WERI-Rb-1 (cell line): ENCODE data around the gene KLK6.

Experiments
- DNase-seq: peaks from one replicate; pipeline ENCODE4 v3.0.0-alpha.2; 2020
- H3K27ac ChIP-seq: fragments of 250-450 bp; sonication (Bioruptor Pico); 2 replicates; pipeline ENCODE4 v1.5.1; 2020; ENCODE audit warnings: mild to moderate bottlenecking, moderate library complexity
- H3K27me3 ChIP-seq: fragments of 250-450 bp; sonication (Bioruptor Pico); 2 replicates; pipeline ENCODE4 v1.5.1; 2021; ENCODE audit warnings: mild to moderate bottlenecking, low read depth, moderate library complexity; ENCODE audit not compliant: insufficient read depth, severe bottlenecking
- H3K36me3 ChIP-seq: fragments of 250-450 bp; sonication (Bioruptor Pico); 2 replicates; pipeline ENCODE4 v1.5.1; 2020; ENCODE audit warnings: mild to moderate bottlenecking, moderate library complexity
- H3K4me3 ChIP-seq: 2 replicates; pipeline ENCODE4 v1.5.1; 2011; ENCODE audit warnings: low read depth, mild to moderate bottlenecking, control low read depth, low read length
- H3K9me3 ChIP-seq: fragments of 250-450 bp; sonication (Bioruptor Pico); 2 replicates; pipeline ENCODE4 v1.5.1; 2021; ENCODE audit warnings: mild to moderate bottlenecking, moderate library complexity; ENCODE audit not compliant: severe bottlenecking
- CTCF ChIP-seq: IDR thresholded peaks from 2 replicates; pipeline ENCODE4 v1.5.1; 2011; ENCODE audit warnings: low read depth, mild to moderate bottlenecking, control low read depth, inconsistent platforms, low read length

Gene KLK6

GRCh38 chr19:51012661-51013190, 43.3 kb upstream of the KLK6 start:
- no peaks in the 10 kb centered on the region for H3K36me3 ChIP-seq
- TF ChIP-seq CTCF: no peak
- no peak for DNase-seq
- H3K27ac ChIP-seq: no peak overlapping the region
- H3K27me3 ChIP-seq: peaks cover 94% of the 10 kb centered on the region
- no peaks in the 10 kb centered on the region for H3K9me3 ChIP-seq
- no peak overlapping the region for H3K4me3 ChIP-seq

GRCh38 chr19:51010066-51010795, 40.8 kb upstream of the KLK6 start:
- TF ChIP-seq CTCF: no peak
- H3K36me3 ChIP-seq: no peaks in the 10 kb centered on the region

GRCh38 chr19:51009061-51009891, 39.9 kb upstream of the KLK6 start:
- DNase-seq: no peak
- Histone ChIP-seq H3K27ac (no peak overlapping the region), H3K36me3 (no peaks in the 10 kb centered on the region), H3K4me3 (no peak overlapping the region), H3K27me3 (peaks cover 94% of the 10 kb centered on the region), H3K9me3 (no peaks in the 10 kb centered on the region)
- TF ChIP-seq CTCF: no peak

More at GRCh38 chr19:51010066-51010795, 40.8 kb upstream of the KLK6 start:
- no peak for DNase-seq
- Histone ChIP-seq H3K9me3 (no peaks in the 10 kb centered on the region), H3K27me3 (peaks cover 94% of the 10 kb centered on the region), H3K4me3 (no peak overlapping the region), H3K27ac (no peak overlapping the region)

GRCh38 chr19:51007488-51007887, 38.1 kb upstream of the KLK6 start:
- Histone ChIP-seq H3K4me3 (no peak overlapping the region), H3K27me3 (peaks cover 91% of the 10 kb centered on the region), H3K36me3 (no peaks in the 10 kb centered on the region), H3K9me3 (no peaks in the 10 kb centered on the region), H3K27ac (no peak overlapping the region)
- no peak for DNase-seq
- TF ChIP-seq CTCF: no peak

- no peaks in the 10 kb centered on the region for H3K9me3 ChIP-seq
- no peak for TF ChIP-seq CTCF
- DNase-seq: no peak
- no peak overlapping the region for H3K4me3 ChIP-seq
- peaks cover 93% of the 10 kb centered on the region for H3K27me3 ChIP-seq
- no peaks in the 10 kb centered on the region for H3K36me3 ChIP-seq
- H3K27ac ChIP-seq: no peak overlapping the region
Observed at GRCh38 chr19:51006406-51006805, 37.0 kb upstream of the KLK6 start.
